Neural cell (in vitro differentiated cells): ENCODE results near the gene PKN1. TPM values are rescaled to one million over a fixed set of nuclear protein-coding genes. Genes with fewer than 3 reads are reported as not detected.

Source experiments
- H2AFZ ChIP-seq: fragments of 200-600, 300-800 bp; sonication (generic), shearing (Covaris generic); 2 replicates; pipeline ENCODE4 v1.6.0; 2014; ENCODE audit warnings: low read depth, mild to moderate bottlenecking, antibody characterized with exemption, low read length, moderate library complexity
- H3F3A ChIP-seq: fragments of 200-600 bp; shearing (Covaris generic); 2 replicates; pipeline ENCODE4 v1.6.1; 2016; ENCODE audit warnings: mild to moderate bottlenecking, moderate library complexity, mixed read lengths, antibody characterized with exemption, low read length; ENCODE audit not compliant: insufficient read depth, poor library complexity, severe bottlenecking
- H3K27ac ChIP-seq: fragments of 200-600, 300-800 bp; sonication (generic), shearing (Covaris generic); 2 replicates; pipeline ENCODE4 v1.5.1; 2014; ENCODE audit warnings: mild to moderate bottlenecking, low read length, moderate library complexity
- H3K27me3 ChIP-seq: fragments of 300-800, 200-600 bp; sonication (generic), shearing (Covaris generic); 2 replicates; pipeline ENCODE4 v1.6.0; 2014; ENCODE audit warnings: mild to moderate bottlenecking, low read depth, low read length, moderate library complexity; ENCODE audit not compliant: insufficient read depth
- H3K36me3 ChIP-seq: fragments of 300-800, 200-600 bp; sonication (generic), shearing (Covaris generic); 2 replicates; pipeline ENCODE4 v1.5.1; 2014; ENCODE audit warnings: mild to moderate bottlenecking, antibody characterized with exemption, low read length, moderate library complexity; ENCODE audit not compliant: insufficient read depth
- H3K4me2 ChIP-seq: fragments of 300-800, 200-600 bp; sonication (generic), shearing (Covaris generic); 2 replicates; pipeline ENCODE4 v1.6.0; 2014; ENCODE audit warnings: mild to moderate bottlenecking, low read length
- H3K4me3 ChIP-seq: fragments of 300-800, 200-600 bp; sonication (generic), shearing (Covaris generic); 2 replicates; pipeline ENCODE4 v1.5.1; 2014; ENCODE audit warnings: mild to moderate bottlenecking, low read length, moderate library complexity
- H3K79me2 ChIP-seq: fragments of 200-600 bp; shearing (Covaris generic); replicated peaks from 2 replicates; pipeline ENCODE4 v1.6.0; 2014; ENCODE audit warnings: mild to moderate bottlenecking, low read length, moderate library complexity; ENCODE audit not compliant: insufficient read depth
- H3K9ac ChIP-seq: fragments of 300-800, 200-600 bp; sonication (generic), shearing (Covaris generic); 2 replicates; pipeline ENCODE4 v1.6.1; 2016; ENCODE audit warnings: mild to moderate bottlenecking, low read length, mixed read lengths
- H3K9me2 ChIP-seq: fragments of 200-600 bp; shearing (Covaris generic); 2 replicates; pipeline ENCODE4 v1.6.1; 2016; ENCODE audit warnings: mild to moderate bottlenecking, low read length, mixed read lengths; ENCODE audit not compliant: insufficient read depth
- H3K9me3 ChIP-seq: fragments of 200-600, 300-800 bp; sonication (generic), shearing (Covaris generic); 2 replicates; pipeline ENCODE4 v1.6.1; 2016; ENCODE audit warnings: mild to moderate bottlenecking, mixed run types, low read length, moderate library complexity, mixed read lengths
- H4K20me1 ChIP-seq: fragments of 200-600 bp; shearing (Covaris generic); 2 replicates; pipeline ENCODE4 v1.6.1; 2016; ENCODE audit warnings: mild to moderate bottlenecking, mixed run types; ENCODE audit not compliant: insufficient read depth
- CTCF ChIP-seq: fragments of 450-650 bp; IDR thresholded peaks from 2 replicates; pipeline ENCODE4 v1.5.1; 2014; ENCODE audit warnings: antibody characterized with exemption, mild to moderate bottlenecking, moderate library complexity; ENCODE audit not compliant: poor library complexity, severe bottlenecking
- EP300 ChIP-seq: fragments of 450-650 bp; conservative IDR thresholded peaks from 2 replicates; pipeline ENCODE4 v1.6.1; 2014; ENCODE audit warnings: antibody characterized with exemption, mild to moderate bottlenecking, moderate library complexity; ENCODE audit not compliant: poor library complexity, severe bottlenecking
- EZH2 ChIP-seq: fragments of 200-600, 300-800 bp; shearing (Covaris generic), sonication (generic); IDR thresholded peaks from 2 replicates; pipeline ENCODE4 v1.6.1; 2014; ENCODE audit warnings: antibody characterized with exemption, low read length, borderline replicate concordance, mild to moderate bottlenecking; ENCODE audit not compliant: insufficient read depth, poor library complexity, severe bottlenecking
- MXI1 ChIP-seq: fragments of 450-650 bp; conservative IDR thresholded peaks from 2 replicates; pipeline ENCODE4 v1.6.1; 2014; ENCODE audit warnings: antibody characterized with exemption, mild to moderate bottlenecking; ENCODE audit not compliant: poor library complexity, severe bottlenecking
- POLR2AphosphoS5 ChIP-seq: IDR thresholded peaks from 2 replicates; pipeline ENCODE4 v1.6.1; 2012
- RAD21 ChIP-seq: fragments of 450-650 bp; conservative IDR thresholded peaks from 2 replicates; pipeline ENCODE4 v1.6.1; 2014; ENCODE audit warnings: antibody characterized with exemption, mild to moderate bottlenecking, moderate library complexity
- REST ChIP-seq: IDR thresholded peaks from 2 replicates; pipeline ENCODE4 v1.6.1; 2012; ENCODE audit warnings: borderline replicate concordance
- SMC3 ChIP-seq: fragments of 450-650 bp; conservative IDR thresholded peaks from 2 replicates; pipeline ENCODE4 v1.6.1; 2014; ENCODE audit warnings: antibody characterized with exemption, mild to moderate bottlenecking, moderate library complexity; ENCODE audit not compliant: poor library complexity
- TAF1 ChIP-seq: IDR thresholded peaks from 2 replicates; pipeline ENCODE4 v1.6.1; 2012; ENCODE audit warnings: low read depth
- polyA plus RNA-seq: library from polyadenylated mRNA; depleted of rRNA; stranded (reverse); fragments of >200 nt; gene quantifications from 2 replicates; pipeline ENCODE4 v1.2.3, GENCODE V29; 2014

Gene PKN1
- polyA plus RNA-seq, 1 donor from 2014 or later = 64.4 TPM

GRCh38 chr19:14408491-14409145 lies 24.5 kb upstream of the PKN1 start:
- no peak overlapping the region for H2AFZ ChIP-seq
- no peaks in the 10 kb centered on the region for H4K20me1 ChIP-seq
- no peaks in the 10 kb centered on the region for H3K9me2 ChIP-seq
- H3K36me3 ChIP-seq = no peaks in the 10 kb centered on the region
- no peak for TF ChIP-seq REST
- TF ChIP-seq POLR2AphosphoS5 = no peak
- no peak for TF ChIP-seq EP300
- no peak for TF ChIP-seq SMC3
- TF ChIP-seq EZH2 = no peak
- TF ChIP-seq MXI1 = no peak
- TF ChIP-seq CTCF = no peak
- TF ChIP-seq RAD21 = no peak
- TF ChIP-seq TAF1 = no peak
- H3K9me3 ChIP-seq = no peaks in the 10 kb centered on the region
- H3K9ac ChIP-seq = no peak overlapping the region
- no peaks in the 10 kb centered on the region for H3K27me3 ChIP-seq
- no peak overlapping the region for H3K27ac ChIP-seq
- H3K4me2 ChIP-seq = no peak overlapping the region
- H3K4me3 ChIP-seq = no peak overlapping the region
- no peaks in the 10 kb centered on the region for H3F3A ChIP-seq
- peaks cover 8% of the 10 kb centered on the region for H3K79me2 ChIP-seq

- Histone ChIP-seq H2AFZ (no peak overlapping the region), H3K79me2 (peaks cover 12% of the 10 kb centered on the region), H3K27me3 (no peaks in the 10 kb centered on the region), H3K9ac (no peak overlapping the region), H3K9me2 (no peaks in the 10 kb centered on the region), H3K4me2 (no peak overlapping the region), H4K20me1 (no peaks in the 10 kb centered on the region), H3K27ac (no peak overlapping the region), H3F3A (no peaks in the 10 kb centered on the region), H3K9me3 (no peaks in the 10 kb centered on the region), H3K36me3 (no peaks in the 10 kb centered on the region), H3K4me3 (no peak overlapping the region)
- TF ChIP-seq EP300 = no peak
- no peak for TF ChIP-seq RAD21
These were observed 23.7 kb upstream of the PKN1 start for GRCh38 chr19:14409146-14410023.
